Thoracic aorta (tissue), 2 donors: ENCODE measurements around the gene OR5I1. TPM values are rescaled to one million over a fixed set of nuclear protein-coding genes. Genes with fewer than 3 reads are reported as not detected.
"Not testable (repeated sequence)": the region's sequence is repeated elsewhere in the genome, so short reads cannot be mapped to it uniquely, and the experiment has no call there.

Experiments used
- ATAC-seq: fragments of 150-250 bp; one replicate; pipeline ENCODE4 v1.8.0; 2017; ENCODE audit warnings: low read depth; ENCODE audit not compliant: insufficient number of reproducible peaks, low FRiP score
- DNase-seq: peaks from one replicate; pipeline ENCODE4 v3.0.0-alpha.2; 2020; ENCODE audit warnings: low spot score
- H3K27ac ChIP-seq, 2 donors: fragments of 200-600 bp; sonication (generic); 1 replicate in 1 of 2; 2 replicates in 1 of 2; pipeline ENCODE4 v1.5.1; 2016; ENCODE audit warnings: mild to moderate bottlenecking in 2 of 2, moderate library complexity in 2 of 2
- H3K27me3 ChIP-seq: fragments of 200-600 bp; sonication (generic); replicated peaks from 2 replicates; pipeline ENCODE4 v1.6.0; 2016; ENCODE audit warnings: mild to moderate bottlenecking; ENCODE audit not compliant: insufficient read depth
- H3K36me3 ChIP-seq: fragments of 200-600 bp; sonication (generic); one replicate; pipeline ENCODE4 v1.5.1; 2016
- H3K4me1 ChIP-seq, 2 donors: fragments of 200-600 bp; sonication (generic); 1 replicate in 1 of 2; 2 replicates in 1 of 2; pipeline versions ENCODE4 v1.5.1 to v1.6.0; 2016; ENCODE audit warnings: low read depth in 2 of 2, mild to moderate bottlenecking in 1 of 2; ENCODE audit not compliant: control insufficient read depth in 1 of 2
- H3K4me3 ChIP-seq: fragments of 200-600 bp; sonication (generic); 2 replicates; pipeline ENCODE4 v1.5.1; 2016; ENCODE audit warnings: mild to moderate bottlenecking
- H3K9me3 ChIP-seq: fragments of 200-600 bp; sonication (generic); 2 replicates; pipeline ENCODE4 v1.5.1; 2016
- total RNA-seq, 2 donors: library from RNA; depleted of rRNA; stranded (reverse); fragments of >200 nt; gene quantifications; one replicate each; pipeline versions ENCODE4 v1.1.0 to v1.2.3, GENCODE V29; 2016
- TF ChIP-seq, protein P1 (sequence below): fragments of 200-600 bp; sonication (generic); IDR thresholded peaks from one replicate; pipeline ENCODE4 v1.5.1; 2019; ENCODE audit warnings: antibody characterized with exemption

The OR5I1 gene
- total RNA-seq, 2 donors from 2014 or later, result not detected

DNA sequence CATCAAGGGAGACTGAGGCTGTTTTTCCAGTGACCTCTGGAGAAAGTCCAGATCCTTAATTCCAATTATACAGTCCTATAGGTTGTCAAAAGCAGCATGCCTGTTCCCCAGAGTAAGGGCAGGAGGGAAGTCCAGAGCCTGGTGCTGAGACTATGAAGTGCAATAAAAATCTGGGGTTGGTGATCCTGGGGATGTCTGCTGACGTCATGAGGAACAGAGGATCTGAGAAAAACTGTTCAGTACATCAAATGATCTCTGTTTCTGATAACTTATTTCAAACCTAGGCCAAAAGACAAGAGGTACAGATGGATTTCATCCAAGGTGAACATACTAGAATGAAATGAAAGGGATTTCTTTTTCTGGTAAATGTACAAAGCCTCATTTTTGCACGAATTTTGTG, 33.9 kb downstream of the OR5I1 start:
- Histone ChIP-seq H3K27me3 (no peaks in the 10 kb centered on the region), H3K4me1 (no peaks in the 10 kb centered on the region), H3K27ac (no peak overlapping the region), H3K9me3 (no peaks in the 10 kb centered on the region), H3K36me3 (no peaks in the 10 kb centered on the region), H3K4me3 (no peak overlapping the region)
- no peak for DNase-seq
- ATAC-seq, result no peak
- TF ChIP-seq, protein P1, sequence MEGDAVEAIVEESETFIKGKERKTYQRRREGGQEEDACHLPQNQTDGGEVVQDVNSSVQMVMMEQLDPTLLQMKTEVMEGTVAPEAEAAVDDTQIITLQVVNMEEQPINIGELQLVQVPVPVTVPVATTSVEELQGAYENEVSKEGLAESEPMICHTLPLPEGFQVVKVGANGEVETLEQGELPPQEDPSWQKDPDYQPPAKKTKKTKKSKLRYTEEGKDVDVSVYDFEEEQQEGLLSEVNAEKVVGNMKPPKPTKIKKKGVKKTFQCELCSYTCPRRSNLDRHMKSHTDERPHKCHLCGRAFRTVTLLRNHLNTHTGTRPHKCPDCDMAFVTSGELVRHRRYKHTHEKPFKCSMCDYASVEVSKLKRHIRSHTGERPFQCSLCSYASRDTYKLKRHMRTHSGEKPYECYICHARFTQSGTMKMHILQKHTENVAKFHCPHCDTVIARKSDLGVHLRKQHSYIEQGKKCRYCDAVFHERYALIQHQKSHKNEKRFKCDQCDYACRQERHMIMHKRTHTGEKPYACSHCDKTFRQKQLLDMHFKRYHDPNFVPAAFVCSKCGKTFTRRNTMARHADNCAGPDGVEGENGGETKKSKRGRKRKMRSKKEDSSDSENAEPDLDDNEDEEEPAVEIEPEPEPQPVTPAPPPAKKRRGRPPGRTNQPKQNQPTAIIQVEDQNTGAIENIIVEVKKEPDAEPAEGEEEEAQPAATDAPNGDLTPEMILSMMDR, result no peak

DNA sequence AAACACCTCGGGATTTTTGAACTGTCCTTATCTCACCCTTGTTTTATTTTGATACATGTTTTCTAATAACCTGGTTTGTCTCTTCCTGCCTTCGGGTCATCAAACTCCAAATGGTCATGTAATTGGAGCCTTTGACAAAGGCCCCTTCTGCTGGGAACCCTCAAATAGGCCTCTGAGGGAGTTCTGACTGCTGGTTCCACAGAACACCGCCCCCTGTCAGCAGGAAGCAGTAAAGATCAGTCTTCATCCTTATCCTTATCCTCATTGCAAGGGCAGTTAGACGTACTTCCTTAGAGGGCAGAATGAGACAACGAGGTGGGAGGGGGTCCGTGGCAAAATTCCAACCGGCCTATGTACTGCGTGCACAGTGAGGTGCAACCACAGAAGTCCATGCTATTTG, 41.0 kb downstream of the OR5I1 start:
- no peak for ATAC-seq
- Histone ChIP-seq H3K4me3 (no peak overlapping the region), H3K27ac (no peak overlapping the region)

DNA sequence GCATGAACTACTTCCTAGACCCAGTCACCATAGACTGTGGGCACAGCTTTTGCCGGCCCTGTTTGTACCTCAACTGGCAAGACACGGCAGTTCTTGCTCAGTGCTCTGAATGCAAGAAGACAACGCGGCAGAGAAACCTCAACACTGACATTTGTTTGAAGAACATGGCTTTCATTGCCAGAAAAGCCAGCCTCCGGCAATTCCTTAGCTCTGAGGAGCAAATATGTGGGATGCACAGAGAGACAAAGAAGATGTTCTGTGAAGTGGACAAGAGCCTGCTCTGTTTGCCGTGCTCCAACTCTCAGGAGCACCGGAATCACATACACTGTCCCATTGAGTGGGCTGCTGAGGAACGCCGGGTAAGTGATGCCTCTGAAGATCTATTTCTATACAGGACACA, 50.7 kb downstream of the OR5I1 start:
- H3K36me3 ChIP-seq, ATAC-seq, H3K4me1 ChIP-seq, H3K27ac ChIP-seq, DNase-seq, H3K9me3 ChIP-seq, H3K4me3 ChIP-seq, H3K27me3 ChIP-seq: not testable (repeated sequence)

More for the DNA sequence above, 41.0 kb downstream of the OR5I1 start:
- no peak for DNase-seq
- no peaks in the 10 kb centered on the region for H3K4me1 ChIP-seq
- H3K27me3 ChIP-seq, result no peaks in the 10 kb centered on the region
- H3K36me3 ChIP-seq, result no peaks in the 10 kb centered on the region
- no peaks in the 10 kb centered on the region for H3K9me3 ChIP-seq
- TF ChIP-seq, protein P1, result no peak

Other genes starting within 250 kb of the OR5I1 start
- gene OR5D13, start 163.0 kb downstream of the OR5I1 start, total RNA-seq, result not detected
- not detected for gene OR5D14, start 140.8 kb downstream of the OR5I1 start, total RNA-seq
- not detected for gene OR5L1, start 125.0 kb downstream of the OR5I1 start, total RNA-seq
- not detected for gene OR5D18, start 116.8 kb downstream of the OR5I1 start, total RNA-seq
- gene OR5L2, start 109.2 kb downstream of the OR5I1 start, total RNA-seq, result not detected
- not detected for gene OR5D16, start 97.6 kb downstream of the OR5I1 start, total RNA-seq
- gene TRIM51, start 53.1 kb downstream of the OR5I1 start, total RNA-seq, result not detected
- not detected for gene OR5W2, start 21.8 kb downstream of the OR5I1 start, total RNA-seq
- gene OR10AG1, start 33.5 kb upstream of the OR5I1 start, total RNA-seq, result not detected
- not detected for gene OR5F1, start 58.2 kb upstream of the OR5I1 start, total RNA-seq
- gene OR5AS1, start 91.3 kb upstream of the OR5I1 start, total RNA-seq, result not detected
- gene OR8I2, start 156.9 kb upstream of the OR5I1 start, total RNA-seq, result not detected
- not detected for gene OR8H2, start 167.3 kb upstream of the OR5I1 start, total RNA-seq
- gene OR8H3, start 186.0 kb upstream of the OR5I1 start, total RNA-seq, result not detected
- not detected for gene OR8J3, start 203.8 kb upstream of the OR5I1 start, total RNA-seq
- gene OR8K5, start 223.9 kb upstream of the OR5I1 start, total RNA-seq, result not detected
- not detected for gene OR5J2, start 240.2 kb upstream of the OR5I1 start, total RNA-seq